Epidermal melanocyte (primary cell): ENCODE measurements around the gene PLD2.
"Not testable (repeated sequence)": the region's sequence is repeated elsewhere in the genome, so short reads cannot be mapped to it uniquely, and the experiment has no call there.

Source experiments
- DNase-seq: peaks from one replicate; pipeline ENCODE4 v3.0.0; 2011; ENCODE audit warnings: low spot score; ENCODE audit not compliant: insufficient read length

Gene PLD2

DNA sequence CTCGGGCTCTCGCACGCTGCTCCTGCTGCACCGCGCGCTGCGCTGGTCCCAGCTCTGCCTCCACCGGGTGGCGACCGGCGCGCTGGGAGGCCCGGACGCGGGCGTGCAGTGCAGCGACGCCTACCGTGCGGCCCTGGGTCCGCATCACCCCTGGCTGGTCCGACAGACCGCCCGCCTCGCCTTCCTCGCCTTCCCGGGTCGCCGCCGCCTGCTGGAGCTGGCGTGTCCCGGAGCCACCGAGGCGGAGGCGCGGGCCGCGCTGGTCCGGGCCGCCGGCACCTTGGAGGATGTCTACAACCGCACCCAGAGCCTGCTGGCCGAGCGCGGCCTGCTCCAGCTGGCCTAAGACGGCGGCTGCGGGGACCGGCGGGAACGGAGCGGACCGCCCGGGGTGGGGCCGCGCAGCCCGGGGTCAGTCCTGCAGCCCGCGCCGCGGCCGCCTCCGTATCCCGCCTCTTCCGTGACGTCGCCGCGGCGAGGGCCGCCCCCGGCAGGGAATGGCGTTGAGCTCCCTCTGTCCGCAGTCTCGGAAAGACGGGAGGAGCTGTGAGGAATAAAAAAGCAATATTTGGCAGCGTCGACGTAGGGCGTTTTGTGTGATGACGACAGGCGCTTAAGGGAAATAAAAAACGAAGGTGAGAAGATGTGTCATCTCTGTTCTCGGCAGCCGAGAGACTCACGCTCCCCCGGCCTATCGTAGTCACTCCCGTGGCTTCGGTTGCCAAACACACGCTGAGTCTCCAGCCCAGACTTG lies 16.8 kb upstream of the PLD2 start:
- DNase-seq: peak; percentile 95

DNA sequence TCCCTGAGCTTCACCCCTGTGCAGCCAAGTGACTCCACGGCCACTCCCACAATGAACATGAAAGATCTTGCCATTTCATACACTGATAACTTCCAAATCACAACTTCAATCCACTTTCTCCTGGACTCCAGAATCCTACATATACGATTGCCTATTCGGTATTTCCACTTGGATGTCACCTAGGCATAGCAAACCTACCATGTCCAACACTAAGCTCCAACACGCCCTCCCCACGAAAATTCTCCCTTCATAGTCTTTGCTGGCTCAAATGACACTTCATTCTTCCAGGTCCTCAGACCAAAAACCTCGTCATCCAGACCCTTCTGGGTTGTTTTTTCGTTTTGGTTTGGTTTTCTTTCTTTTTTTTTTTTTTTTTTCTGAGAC lies 16.3 kb upstream of the PLD2 start:
- DNase-seq: no peak

DNA sequence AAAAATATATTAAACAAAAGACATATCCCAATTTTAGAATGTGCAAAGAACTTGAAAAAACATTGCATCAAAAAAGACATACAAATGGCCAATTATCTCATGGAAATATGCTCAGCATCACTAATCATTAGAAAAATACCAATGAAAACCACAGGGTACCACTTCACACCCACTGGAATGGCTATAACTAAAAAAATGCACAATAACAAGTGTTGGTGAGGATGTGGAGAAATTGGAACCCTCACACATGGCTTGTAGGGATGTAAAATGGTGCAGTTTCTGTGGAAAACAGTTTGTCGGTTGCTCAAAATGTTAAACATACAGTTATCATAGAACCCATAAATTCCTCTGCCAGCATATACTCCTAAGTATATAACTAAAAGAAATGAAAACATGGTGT lies 11.8 kb upstream of the PLD2 start:
- no peak for DNase-seq

DNA sequence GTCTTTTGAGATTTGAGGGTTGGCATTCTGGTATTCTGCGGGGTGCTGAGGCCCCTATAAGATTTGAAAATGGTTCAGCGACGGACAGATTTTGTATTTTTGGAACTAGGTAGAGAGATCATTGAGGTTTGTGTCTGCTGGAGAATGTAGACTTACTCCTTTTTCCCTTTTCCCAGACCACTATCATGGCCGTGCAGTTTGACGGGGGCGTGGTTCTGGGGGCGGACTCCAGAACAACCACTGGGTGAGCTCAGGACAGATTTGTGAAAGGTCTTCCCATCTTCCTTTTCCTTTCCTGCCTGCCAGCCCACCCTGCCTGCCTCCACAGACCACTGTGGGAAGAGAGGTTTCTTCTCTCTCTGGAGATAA lies 10.4 kb upstream of the PLD2 start:
- DNase-seq: no peak

DNA sequence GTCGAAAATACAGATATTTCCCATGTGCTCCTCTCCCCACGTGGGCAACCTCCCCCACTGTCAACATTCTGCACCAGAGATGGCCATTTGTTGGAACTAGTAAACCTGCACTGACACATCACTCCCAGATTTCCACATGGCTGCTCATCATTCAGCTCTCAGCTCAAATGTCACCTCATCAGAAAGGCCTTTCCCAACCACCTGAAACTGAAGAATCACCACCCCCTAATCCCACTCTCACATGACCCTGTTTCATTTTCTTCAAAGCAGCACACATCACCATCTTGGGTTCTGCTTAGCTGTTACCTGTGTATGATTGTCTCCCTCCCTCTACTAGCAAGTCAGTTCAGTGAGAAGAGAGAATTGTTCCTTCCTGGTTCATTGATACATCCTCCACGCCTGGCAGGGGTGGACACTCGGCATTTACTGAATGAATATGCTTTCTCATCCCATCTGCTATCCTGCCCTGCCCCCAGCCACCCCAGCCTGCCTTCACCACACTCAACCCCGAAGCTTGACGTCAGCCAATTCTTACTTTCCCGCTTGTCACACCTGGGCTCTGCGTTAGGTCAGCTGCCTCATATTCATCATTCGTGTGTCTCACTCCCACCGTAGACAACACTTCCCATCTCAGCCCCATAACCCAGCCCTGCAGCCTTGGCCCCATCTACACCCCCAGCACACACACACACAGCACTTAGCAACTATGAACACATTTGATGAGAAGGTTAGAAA lies 6.3 kb upstream of the PLD2 start:
- DNase-seq: no peak

DNA sequence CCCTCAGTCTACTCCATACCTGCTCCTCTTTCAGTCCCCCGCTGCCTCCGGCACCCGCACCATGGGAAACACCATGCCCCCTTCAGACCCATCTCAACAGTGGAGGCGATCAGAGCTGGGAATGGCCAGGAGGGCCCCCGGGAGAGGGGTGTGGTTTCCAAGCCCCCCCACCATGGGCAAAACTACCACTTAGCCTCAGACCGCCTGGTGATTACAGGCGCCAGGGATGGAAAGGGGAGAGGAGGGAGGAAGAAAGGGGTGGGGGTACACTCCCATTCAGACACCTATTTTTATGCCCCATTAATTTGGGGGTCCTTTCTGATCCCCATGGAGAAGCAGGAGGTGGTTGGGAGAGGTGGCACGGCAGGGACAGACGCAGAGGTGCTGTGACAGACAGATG lies 4.7 kb upstream of the PLD2 start, which contains the start of gene C17orf114:
TSS of gene C17orf114 (minus strand) at position 101 of the 400 bp plus-strand sequence.
- no peak for DNase-seq

DNA sequence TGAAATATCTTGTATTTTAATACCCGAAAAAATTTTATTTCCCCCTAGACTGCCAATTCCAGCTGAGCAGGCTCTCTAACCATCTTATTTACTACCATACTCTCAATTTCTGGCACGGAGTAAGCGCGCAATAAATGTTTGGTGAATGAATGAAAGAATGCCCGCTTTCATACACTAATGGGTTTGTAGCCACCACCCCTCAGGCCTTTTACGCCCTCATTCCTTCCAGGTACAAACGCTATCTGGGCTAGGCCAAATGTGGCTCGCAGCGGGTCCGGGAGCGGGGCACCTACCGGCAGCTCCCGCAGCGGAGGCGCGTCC lies 536 bp upstream of the PLD2 start:
- DNase-seq: no peak

DNA sequence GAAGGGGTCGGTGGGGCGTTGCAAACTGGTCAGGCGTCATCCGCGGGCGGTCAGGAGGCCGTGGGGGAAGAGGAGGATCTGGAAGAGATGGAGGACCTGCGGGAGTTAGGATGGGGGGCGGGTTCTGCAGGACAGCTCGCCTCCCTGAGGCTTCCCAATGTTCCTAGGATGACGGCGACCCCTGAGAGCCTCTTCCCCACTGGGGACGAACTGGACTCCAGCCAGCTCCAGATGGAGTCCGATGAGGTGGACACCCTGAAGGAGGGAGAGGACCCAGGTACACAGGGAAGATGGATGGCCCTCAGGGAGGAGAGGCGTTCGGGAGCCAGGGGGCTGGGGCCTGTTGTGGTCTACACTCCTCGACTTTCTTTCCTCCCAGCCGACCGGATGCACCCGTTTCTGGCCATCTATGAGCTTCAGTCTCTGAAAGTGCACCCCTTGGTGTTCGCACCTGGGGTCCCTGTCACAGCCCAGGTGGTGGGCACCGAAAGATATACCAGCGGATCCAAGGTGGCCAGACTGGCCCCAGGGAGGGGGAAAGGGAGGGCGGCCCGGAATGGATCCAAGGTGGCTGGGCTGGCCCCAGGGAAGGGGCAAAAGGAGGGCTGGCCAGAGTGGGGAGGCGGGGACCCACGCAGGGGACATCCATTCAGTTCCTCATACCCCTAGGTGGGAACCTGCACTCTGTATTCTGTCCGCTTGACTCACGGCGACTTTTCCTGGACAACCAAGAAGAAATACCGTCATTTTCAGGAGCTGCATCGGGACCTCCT lies 839 bp downstream of the PLD2 start:
- no peak for DNase-seq

DNA sequence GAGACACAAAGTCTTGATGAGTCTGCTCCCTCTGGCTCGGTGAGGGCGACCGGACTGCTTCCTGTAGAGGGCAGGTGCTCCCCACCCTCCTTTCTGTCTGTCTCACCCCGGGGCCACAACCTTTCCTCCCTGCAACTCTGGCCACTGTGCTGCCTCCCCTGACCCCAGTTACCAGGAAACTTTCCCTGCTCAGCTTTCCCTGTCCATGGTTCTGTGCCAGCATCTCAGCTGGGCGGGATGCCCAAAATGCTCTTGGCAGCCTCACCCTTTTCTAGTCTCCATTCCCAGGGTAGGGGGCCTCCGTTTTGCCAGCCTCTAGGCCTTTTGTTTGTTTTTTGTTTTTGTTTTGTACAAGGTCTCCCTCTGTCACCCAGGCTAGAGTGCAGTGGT lies 1.4 kb downstream of the PLD2 start:
- DNase-seq: no peak

DNA sequence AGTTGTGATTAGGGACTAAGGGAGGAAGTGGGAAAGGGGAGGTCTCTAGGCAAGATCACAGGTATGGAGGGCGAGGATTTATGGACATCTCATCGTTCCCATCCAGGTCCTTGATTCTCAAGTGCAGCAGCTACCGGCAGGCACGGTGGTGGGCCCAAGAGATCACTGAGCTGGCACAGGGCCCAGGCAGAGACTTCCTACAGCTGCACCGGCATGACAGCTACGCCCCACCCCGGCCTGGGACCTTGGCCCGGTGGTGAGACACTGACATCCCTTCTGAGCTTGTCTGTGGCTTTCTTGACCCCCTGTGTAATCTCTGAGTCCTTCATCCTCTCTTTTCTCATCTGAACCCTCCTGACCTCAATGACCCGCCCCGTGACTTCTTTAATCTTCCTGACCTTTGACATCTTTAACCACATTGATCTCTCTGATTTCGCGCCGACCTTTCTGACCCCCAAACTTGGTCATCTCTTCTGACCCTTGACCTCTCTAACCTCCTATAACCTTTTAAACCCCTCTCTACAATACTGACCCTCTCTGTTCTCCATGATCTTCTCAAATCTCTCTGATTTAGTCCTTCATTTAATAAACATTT lies 3.8 kb downstream of the PLD2 start:
- DNase-seq: no peak

DNA sequence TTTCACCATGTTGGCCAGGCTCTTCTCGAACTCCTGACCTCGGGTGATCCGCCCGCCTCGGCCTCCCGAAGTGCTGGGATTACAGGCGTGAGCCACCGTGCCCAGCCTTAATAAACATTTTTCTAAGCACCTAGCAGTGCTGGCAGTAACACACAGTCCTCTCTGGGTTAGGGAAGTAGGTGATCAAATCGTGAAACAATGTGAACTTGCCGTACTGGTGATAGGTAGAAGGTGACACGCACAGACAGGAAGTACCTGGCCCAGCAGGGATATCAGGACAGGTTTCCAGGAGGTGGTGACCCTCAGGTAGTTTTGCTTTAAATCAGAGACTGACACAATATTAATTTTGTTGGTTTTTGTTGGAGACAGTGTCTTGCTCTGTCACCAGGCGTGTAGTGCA lies 4.5 kb downstream of the PLD2 start:
- DNase-seq: no peak

DNA sequence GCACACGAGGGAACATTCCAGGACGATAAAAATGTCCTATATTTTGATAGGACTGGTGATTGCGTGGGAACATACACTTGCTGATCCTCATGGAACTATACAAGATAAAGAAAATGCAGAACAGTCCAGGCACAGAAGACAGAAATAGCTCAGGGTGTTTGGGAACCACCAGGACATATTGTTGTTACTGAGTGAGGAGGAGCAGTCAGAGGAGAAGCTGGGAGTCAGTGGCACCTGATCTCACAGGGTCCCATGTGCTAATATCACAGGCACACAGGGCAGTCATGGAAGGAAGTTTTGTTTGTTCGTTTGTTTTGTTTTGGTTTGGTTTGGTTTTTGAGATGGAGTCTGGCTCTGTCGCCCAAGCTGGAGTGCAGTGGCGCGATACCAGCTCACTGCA lies 5.7 kb downstream of the PLD2 start:
- DNase-seq: no peak

DNA sequence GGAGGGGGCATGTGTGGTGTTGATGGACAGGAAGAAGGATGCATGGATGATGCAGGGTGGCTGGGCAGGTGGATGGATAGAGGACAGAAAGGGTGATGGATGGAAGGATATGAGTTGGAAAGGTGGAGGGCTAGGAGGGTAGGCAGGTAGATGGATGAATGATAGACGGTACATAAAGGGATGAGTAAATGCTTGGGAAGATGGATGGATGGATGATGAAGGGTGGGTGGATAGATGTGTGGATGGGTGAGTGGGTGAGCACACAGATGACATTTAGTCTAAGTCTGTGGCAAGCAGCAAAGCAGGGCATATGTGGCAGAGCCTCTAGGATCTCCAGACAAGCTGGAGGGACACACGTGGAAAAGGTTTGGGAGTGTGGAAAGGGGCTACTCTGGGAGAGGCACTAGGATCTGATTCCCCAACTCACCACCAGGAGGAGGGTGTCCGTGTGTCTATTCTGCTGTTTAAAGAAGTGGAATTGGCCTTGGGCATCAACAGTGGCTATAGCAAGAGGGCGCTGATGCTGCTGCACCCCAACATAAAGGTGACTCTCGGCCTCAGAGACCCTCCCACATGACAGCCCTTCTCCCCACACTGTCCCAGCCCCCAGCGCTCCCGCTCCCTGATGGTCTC lies 8.2 kb downstream of the PLD2 start:
- no peak for DNase-seq

DNA sequence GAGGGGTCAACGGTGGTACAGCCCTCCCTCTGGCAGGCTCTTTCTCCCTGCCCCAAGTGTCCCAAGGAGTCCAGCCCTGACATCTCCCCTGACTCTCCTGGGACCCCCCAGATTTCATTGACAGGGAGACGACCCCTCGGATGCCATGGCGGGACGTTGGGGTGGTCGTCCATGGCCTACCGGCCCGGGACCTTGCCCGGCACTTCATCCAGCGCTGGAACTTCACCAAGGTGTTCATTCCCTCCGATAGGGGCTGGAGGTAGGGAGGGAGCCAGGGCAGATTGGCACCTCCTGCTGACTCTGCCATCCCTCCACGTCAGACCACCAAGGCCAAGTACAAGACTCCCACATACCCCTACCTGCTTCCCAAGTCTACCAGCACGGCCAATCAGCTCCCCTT lies 9.9 kb downstream of the PLD2 start:
- no peak for DNase-seq

DNA sequence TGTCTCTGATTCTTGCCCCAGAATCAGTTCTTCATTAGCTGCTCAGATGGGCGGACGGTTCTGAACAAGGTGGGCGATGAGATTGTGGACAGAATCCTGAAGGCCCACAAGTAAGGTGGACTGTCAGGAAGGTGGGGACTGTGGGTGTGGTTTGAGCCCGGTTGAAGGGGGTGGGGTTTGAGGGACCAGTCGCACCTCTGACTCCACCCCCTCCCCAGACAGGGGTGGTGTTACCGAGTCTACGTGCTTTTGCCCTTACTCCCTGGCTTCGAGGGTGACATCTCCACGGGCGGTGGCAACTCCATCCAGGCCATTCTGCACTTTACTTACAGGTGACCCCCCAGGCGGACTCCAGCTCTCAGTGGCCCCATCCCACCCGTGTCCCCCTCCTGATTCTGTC lies 11.3 kb downstream of the PLD2 start:
- no peak for DNase-seq

DNA sequence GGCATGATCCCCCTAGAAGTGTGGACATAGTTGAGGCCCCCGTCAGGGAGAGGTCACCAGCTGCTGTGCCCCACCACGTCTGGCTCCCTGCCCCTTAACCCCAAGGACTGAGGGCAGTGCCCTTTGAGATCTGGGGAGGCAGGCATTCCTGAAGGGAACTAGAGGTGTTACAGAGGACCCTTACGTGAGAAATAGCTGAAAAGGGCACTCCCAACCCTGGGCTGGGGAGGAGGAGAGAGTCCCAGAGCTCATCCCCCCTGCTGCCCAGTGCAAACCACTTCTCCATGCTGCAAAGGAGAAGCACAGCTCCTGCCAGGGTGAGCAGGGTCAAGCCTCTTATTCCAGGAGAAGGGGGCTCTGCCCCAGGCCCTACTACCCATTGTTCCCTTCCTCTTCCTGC lies 15.9 kb downstream of the PLD2 start:
- DNase-seq: no peak

DNA sequence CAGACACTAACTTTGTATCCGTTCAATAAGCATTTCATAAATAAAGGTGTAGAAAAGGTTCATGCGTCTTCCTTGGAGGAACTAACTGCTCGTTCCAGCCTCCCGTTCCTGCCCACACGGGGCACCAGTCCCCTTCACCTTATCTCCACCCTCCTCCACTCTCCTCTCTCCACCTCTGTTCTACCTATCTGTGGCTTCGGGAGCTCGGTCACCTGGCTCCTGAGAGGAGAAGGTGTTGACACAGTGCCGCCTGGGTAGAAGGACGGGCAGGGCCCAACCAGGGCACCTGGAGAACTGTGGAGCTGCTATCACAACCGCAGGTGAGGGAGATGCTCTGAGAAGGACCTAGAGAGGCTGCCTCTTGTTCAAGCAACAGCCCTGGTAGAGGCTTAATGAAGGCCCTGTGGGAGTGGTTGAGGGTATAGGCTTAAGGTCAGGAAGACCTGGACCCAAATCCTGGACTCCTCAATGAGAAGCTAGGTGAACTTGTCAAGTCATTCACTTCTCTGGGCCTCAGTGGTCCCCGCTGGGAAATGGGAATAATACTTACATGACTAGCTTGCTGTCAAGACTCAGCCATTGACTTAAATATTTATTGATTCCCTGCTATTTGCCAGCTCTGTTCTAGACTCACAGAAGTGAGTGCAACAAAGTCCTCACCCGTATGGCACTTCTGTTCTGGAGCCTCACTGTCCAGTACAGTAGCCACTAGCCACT lies 16.6 kb downstream of the PLD2 start:
- no peak for DNase-seq

DNA sequence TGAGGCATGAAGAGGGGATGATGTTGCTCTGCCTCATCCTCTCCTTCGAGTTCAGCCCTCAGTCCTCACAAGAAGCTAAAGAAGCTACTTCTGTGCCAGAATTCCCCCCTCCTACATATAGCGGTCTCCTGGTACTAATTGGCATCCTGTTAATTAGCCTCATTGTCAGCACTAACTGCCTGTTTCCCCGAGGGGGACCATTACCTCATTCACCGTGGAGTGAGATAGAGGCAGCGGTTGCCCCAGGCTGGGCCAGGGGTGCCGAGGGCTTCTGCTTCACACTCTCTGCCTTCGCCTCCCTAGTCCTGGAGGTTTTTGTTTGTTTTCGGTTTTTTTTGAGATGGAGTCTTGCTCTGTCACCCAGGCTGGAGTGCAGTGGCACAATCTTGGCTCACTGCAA lies 20.4 kb downstream of the PLD2 start:
- DNase-seq: no peak

DNA sequence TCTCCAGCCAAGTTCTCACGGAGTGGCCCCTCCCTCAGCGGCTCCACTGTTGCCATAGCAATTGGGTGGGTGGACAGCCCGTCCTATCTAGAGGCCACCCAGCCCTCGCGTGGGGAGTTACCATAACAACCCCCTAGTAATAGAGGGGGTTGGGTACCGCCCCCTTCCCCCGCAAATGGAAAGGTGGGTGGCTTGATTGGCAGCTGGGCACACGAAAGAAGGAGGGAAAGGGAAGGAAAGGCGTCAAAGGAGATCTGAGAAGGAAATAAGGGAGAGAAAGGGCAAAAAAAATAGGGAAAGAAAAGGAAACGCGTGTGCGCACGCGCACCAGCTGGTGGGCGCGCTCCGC lies 25.9 kb downstream of the PLD2 start:
- not testable (repeated sequence) for DNase-seq

DNA sequence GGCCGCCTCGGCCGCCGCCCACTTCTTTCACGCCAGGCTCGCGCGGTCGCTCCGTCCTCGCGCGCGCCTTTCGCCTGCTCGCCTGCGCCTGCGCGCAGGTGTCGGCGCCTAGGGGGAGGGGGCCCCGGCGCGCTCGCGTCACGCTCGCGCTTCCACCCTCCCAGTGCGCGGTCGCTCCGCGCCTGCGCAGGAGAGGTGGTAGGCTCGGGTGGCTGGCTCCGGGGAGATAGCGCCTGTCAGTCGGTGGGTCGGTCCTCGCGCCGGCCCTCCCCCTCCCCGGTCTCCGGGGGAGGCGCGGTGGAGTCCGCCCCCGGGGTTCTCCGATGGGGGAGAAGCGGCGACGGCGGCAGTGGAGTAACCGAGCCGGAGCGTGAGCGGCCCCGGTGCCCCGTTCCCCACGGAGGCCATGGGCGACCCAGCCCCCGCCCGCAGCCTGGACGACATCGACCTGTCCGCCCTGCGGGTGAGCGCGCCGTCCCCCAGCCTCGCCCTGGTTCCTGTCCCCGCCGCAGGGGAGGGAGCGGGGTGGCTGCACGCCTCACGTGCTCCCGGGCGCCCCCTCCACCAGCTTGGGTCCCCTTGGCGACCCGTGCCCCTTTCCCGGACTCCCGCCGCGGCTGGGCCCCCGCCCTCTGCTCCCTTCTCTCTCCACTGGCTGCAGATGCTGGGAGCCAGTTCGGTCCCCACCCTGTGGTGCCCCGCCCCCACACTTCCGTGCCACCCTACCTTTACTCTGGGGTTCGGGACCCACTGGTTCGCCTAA lies 26.4 kb downstream of the PLD2 start, which contains the start of gene MINK1:
TSS of gene MINK1 (plus strand) at position 163 of the 763 bp plus-strand sequence. CDS start at position 407, 244 bp downstream.
- peak; percentile 95 for DNase-seq
